GM18951 (cell line): ENCODE measurements around the gene MTHFSD.

ENCODE experiments used
- POLR2A ChIP-seq: IDR thresholded peaks from 4 replicates; pipeline ENCODE4 v1.6.1; 2011; ENCODE audit warnings: mild to moderate bottlenecking; ENCODE audit not compliant: insufficient read length, insufficient read depth; ENCODE audit errors: extremely low read depth
- in situ Hi-C: fragments of 300-500 bp; cut with MboI; formaldehyde crosslinking; loops from one replicate; pipeline ENCODE4 v1.12.0; 2022; ENCODE audit warnings: low sequenced_read_pairs, mixed read lengths, inconsistent platforms; ENCODE audit not compliant: unreplicated experiment

The MTHFSD gene

GRCh38 chr16:86562356-86562755, 7.3 kb upstream of the MTHFSD start:
- TF ChIP-seq POLR2A = no peak
- in situ Hi-C loops = loop anchor here (10.0 to 25.0 kb wide), 2 partner anchors 502 to 725 kb away; no protein-coding TSS in a partner anchor

DNA sequence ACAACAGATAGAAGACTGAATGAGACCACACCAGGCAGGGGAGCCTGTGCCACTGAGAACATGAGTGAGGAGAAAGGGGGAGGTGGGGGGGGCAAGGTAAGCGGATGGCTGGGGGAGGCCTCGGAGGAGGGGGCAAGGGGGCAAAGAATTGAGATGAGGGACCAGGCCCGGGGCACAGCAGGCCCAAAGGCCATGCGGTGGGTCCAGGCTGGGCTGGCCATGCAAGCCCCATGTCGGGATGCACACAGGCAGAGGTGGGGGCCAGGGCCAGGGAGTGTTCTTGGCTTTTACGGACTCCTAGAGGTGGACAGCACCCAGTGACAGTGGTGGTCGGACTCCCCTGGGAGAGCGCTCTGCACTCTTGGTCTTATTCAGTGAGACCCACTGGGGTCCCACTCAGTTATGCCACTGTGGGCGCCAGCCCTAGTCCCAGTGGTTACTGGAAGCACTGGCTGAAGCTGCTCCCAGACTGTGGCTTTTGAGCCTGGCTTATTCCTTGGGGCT, 4.8 kb upstream of the MTHFSD start:
- TF ChIP-seq POLR2A = no peak
- in situ Hi-C loops = loop anchor here (10.0 to 25.0 kb wide), 2 partner anchors 505 to 727 kb away; no protein-coding TSS in a partner anchor

DNA sequence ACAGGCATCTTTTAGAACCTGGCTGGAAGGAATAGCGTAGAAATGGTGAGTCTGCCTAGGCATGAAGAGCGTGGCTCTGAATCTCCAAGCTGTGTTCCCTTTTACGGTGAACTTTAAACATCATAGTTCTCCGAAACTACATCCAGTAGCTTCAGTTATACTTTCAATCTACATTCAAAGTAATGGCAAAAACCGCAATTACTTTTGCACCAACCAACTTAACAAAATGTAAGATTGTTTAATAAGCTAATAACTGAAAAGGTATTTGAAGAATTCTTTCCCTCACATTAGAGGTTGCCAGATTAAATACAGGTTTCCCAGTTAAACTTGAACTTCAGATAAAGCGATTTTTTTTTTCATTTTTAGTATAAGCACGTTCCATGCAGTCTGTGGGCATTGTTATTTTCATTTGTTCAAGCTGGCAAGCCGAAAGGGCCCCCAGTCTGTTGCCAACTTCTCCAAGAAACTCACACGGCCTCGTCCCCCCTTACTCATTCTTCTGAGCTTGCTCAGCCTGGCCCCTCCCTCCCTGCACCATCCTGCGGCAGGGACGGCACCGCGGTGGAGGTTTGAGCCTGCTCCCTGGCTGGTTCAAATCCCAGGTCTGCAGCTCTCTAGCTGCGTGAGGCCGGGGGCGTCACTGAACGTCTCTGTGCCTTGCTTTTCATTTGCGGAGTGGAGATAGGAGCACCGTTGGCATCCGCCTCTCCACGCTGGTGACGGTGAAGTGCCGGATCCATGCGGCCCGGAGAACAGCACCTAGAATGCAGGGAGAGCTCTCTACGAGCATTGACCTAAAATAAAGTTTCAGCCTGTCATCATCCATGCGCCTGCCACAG, 3.5 kb upstream of the MTHFSD start:
- in situ Hi-C loops = loop anchor here (25.0 kb wide), 1 partner anchor 729 kb away; no protein-coding TSS in a partner anchor
- no peak for TF ChIP-seq POLR2A

DNA sequence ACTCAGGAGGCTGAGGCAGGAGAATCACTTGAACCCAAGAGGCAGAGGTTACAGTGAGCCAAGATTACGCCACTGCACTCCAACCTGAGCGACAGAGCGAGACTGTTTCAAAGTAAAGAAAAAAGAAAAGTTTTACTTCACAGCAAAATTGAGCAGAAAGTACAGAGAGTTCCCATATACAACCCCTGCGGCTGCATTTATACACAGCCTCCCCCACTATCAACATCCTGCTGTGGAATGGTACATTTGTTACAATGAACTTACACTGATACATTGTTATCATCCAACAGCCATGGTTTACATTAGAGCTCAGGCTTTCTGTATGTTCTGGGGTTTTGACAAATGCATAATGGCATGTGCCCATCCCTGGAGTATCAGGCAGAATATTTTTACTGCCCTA, 2.6 kb upstream of the MTHFSD start:
- TF ChIP-seq POLR2A = no peak
- in situ Hi-C loops = loop anchor here (25.0 kb wide), 1 partner anchor 730 kb away; no protein-coding TSS in a partner anchor

- in situ Hi-C loops = loop anchor here (25.0 kb wide), 1 partner anchor 731 kb away; no protein-coding TSS in a partner anchor
- no peak for TF ChIP-seq POLR2A
Measured at GRCh38 chr16:86556576-86556975, 1.5 kb upstream of the MTHFSD start.

DNA sequence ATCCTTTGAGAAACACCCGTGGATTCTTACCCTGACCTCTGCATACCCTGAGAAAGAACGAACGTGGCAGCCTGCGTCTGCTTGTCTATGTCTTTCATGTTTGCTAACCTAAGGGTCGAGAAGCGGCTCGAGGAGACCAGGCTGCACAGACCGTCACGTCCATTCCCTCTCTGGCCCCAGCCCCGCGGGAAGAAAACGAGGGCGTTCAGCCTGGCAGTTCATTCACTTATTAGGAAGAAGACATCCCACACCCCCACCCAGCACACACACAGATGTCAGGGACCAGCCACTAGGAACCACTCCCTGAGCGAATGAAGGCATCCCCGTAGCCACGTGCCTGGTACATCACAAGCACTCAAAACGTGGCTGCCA, 655 bp upstream of the MTHFSD start:
- no peak for TF ChIP-seq POLR2A
- in situ Hi-C loops = loop anchor here (25.0 kb wide), 1 partner anchor 732 kb away; no protein-coding TSS in a partner anchor

GRCh38 chr16:86554599-86554916, 477 bp downstream of the MTHFSD start:
- in situ Hi-C loops = loop anchor here (25.0 kb wide), 1 partner anchor 733 kb away; no protein-coding TSS in a partner anchor
- no peak for TF ChIP-seq POLR2A

DNA sequence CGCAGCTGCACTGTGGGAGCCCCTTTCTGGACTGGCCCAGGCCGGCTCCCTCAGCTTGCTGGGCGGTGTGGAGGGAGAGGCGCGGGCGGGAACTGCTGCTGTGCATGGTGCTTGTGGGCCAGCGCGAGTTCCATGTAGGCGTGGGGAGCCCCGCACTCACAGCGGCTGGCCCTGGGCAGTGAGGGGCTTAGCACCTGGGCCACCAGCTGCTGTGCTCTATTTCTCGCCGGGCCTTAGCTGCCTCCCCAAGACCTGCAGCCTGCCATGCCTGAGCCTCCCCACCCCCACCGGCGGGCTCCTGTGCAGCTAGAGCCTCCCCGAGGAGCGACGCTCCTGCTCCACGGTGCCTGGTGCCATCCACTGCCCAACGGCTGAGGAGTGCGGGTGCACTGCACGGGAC, 1.7 kb downstream of the MTHFSD start:
- TF ChIP-seq POLR2A = no peak
- in situ Hi-C loops = loop anchor here (25.0 kb wide), 1 partner anchor 734 kb away; no protein-coding TSS in a partner anchor

DNA sequence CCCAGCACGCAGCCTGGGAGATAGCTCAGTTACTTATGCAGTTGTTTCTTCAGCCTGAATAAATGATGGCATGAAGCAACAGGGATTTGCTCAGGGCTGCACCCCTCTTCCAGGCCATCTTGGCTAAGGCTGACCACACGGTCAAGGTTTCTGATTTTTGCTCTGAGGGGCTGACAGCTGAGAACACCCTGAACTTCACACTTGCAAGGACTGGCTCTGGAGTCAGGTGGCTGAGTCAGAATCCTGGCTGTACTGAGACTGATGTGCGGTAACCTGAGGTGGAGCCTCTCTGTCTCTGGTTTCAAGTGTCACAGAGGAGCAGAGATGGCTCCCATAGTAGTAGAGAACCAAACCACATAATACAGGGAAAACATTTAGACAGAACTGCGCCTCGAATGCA, 4.8 kb downstream of the MTHFSD start:
- in situ Hi-C loops = loop anchor here (25.0 kb wide), 1 partner anchor 737 kb away; no protein-coding TSS in a partner anchor
- no peak for TF ChIP-seq POLR2A

GRCh38 chr16:86549893-86550190, 5.2 kb downstream of the MTHFSD start:
- TF ChIP-seq POLR2A = no peak
- in situ Hi-C loops = loop anchor here (25.0 kb wide), 1 partner anchor 737 kb away; no protein-coding TSS in a partner anchor

DNA sequence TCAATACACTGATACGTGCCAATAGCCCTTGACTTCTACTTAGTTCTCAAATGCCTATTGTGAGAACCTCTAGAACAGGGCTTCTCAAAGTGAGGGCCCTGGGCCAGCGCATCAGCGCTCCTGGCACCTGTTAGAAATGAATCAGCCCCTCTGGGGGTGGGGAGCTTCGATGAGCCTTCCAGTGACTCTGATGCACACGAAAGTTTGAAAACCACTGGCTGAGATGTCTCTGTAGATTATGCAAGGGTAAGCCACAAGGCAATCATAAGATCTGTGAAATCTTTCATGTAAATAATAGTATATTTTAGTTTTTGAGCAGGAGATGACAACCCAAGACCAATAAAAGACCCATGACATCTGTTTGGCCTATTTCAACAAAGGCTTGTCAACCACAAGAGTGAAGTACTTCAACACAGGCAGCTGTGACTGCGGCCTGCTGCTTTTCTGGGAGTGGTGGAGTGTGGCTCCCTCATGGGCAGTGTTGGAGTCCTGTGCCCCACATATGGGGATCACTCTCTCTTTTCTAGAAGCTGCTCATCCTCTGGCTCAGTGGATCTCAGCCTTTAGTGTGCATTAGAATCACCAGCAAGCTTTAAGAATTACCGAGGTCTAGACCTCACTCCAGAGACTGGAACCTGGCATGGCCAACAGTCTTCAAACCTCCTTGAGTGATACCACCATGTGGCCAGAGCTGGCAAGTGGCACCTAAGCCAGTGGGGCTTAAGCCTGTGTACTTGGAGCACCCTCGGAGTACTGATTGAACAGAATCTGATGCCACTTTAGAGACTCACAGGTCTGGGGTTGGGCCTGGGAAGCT, 5.8 kb downstream of the MTHFSD start:
- in situ Hi-C loops = no loop called here
- no peak for TF ChIP-seq POLR2A

- TF ChIP-seq POLR2A = no peak
- in situ Hi-C loops = no loop called here
Measured at GRCh38 chr16:86547286-86547685, 7.7 kb downstream of the MTHFSD start.

GRCh38 chr16:86546638-86547013, 8.4 kb downstream of the MTHFSD start:
- in situ Hi-C loops = no loop called here
- no peak for TF ChIP-seq POLR2A
